GM10266 (cell line): Measurements from ENCODE around the gene IRX5.

Experiments
- DNase-seq: peaks from one replicate; pipeline ENCODE4 v3.0.0; 2012; ENCODE audit errors: extremely low spot score
- TF ChIP-seq, protein P1 (sequence below): IDR thresholded peaks from 2 replicates; pipeline ENCODE4 v1.5.1; 2012; ENCODE audit warnings: mild to moderate bottlenecking, low read depth; ENCODE audit not compliant: control insufficient read depth, insufficient read depth; ENCODE audit errors: missing control alignments

The IRX5 gene

DNA sequence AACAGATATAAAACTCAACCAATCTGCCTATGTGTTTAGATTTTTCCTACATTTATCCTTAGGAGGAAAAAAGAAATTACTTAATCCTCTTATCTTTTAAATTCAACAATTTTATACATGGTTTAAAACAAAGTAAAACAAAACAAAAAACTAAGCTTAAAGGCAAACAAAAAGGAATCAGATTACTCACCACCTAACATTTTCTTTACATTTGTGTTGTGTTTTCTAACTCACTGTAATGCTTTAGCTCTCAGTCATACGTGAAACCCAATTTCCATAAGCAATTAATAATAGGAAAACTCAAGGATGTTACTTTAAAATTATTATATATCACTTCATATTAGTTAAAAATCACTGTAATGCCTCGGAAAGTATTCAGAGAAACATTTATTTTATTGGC, 6.7 kb upstream of the IRX5 start:
- no peak for DNase-seq
- TF ChIP-seq, protein P1, sequence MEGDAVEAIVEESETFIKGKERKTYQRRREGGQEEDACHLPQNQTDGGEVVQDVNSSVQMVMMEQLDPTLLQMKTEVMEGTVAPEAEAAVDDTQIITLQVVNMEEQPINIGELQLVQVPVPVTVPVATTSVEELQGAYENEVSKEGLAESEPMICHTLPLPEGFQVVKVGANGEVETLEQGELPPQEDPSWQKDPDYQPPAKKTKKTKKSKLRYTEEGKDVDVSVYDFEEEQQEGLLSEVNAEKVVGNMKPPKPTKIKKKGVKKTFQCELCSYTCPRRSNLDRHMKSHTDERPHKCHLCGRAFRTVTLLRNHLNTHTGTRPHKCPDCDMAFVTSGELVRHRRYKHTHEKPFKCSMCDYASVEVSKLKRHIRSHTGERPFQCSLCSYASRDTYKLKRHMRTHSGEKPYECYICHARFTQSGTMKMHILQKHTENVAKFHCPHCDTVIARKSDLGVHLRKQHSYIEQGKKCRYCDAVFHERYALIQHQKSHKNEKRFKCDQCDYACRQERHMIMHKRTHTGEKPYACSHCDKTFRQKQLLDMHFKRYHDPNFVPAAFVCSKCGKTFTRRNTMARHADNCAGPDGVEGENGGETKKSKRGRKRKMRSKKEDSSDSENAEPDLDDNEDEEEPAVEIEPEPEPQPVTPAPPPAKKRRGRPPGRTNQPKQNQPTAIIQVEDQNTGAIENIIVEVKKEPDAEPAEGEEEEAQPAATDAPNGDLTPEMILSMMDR: no peak

DNA sequence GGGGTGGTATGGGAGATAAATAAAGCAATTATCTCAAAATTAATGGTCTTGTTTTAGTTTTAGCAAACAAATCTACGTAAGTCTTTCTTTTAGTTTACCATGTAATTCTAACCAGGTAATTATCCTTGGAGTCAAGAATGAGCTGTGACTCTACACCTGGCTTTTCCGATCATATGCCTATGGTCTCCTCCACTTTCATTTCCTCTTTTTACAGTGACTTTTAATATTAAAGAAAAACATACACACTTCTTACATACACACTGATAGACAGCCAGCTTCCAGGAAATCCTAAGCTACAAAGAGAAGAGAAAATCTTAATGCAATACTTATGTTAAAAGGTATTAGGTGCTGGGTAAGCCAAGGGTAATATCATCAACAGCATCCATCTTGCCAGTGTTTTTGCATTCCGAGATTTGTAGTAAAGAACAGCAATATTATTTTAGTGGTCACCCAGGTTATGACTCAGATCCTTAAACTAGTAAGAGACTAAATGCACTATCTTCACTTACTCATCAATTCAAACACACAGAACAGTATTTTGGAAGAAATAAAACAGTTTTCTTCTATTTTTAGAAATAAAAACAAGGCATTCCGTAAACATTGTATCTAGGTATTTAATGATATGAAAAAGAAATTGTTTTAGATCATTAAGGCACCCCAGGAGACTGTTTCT, 4.4 kb upstream of the IRX5 start:
- TF ChIP-seq, protein P1: no peak
- DNase-seq: no peak

DNA sequence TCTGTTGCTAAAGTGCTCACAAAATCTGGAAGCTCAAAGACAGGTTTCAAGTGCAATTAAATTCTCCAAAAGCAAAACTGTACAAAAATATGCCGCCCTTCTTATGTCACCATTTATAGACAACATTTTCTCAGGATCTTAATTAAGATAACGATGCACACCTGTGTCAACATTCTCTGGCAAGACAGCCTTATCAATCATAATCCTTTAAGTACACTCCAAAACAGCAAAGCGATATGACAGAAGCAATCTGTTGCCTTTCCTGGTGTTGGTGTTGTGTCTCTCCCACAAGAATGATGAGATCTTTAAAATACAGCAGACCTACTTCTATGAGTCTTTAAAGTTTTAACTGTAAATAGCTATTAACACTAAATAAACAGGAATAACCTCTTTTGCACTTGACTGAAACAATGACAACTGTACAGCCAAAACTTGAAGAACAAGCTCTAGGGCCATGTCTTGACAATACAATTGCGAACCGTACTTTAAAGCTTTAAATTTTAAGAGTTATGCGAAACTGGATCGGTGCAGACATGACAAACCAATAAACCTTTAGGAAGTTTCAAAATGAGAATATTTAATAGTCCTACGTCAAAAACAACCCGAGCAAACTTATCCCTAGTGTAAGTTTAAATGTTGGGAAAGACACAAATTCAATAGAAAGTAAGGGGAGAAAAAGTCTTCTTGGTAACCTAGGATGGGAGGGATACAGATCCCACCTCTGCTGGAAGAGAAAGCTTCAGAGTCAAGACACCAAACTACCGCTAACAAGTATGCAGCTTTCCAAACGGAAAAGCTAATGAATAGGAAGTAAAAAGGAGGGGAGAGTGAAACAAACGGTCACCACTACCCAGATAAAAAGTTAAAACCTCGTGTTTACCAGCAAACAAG, 3.3 kb upstream of the IRX5 start:
- TF ChIP-seq, protein P1: no peak

DNA sequence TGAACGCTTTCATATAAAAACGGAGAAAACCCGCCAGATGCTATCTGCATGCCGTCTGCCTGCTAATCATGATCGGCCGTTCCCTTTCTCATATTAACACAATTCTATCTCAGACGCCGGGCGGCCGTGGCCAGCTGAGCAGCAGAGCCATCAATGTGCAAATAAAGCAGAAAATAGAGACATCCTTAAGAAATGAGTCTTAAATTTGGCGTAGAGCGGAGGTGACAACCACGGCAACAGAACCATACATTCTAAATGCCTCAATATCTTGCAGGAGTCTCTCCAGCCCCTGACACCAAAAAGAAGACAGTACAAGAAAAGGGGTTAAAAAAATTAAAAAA, 2.7 kb upstream of the IRX5 start:
- no peak for DNase-seq
- TF ChIP-seq, protein P1: no peak

More for the DNA sequence above, 3.3 kb upstream of the IRX5 start:
- DNase-seq: no peak

DNA sequence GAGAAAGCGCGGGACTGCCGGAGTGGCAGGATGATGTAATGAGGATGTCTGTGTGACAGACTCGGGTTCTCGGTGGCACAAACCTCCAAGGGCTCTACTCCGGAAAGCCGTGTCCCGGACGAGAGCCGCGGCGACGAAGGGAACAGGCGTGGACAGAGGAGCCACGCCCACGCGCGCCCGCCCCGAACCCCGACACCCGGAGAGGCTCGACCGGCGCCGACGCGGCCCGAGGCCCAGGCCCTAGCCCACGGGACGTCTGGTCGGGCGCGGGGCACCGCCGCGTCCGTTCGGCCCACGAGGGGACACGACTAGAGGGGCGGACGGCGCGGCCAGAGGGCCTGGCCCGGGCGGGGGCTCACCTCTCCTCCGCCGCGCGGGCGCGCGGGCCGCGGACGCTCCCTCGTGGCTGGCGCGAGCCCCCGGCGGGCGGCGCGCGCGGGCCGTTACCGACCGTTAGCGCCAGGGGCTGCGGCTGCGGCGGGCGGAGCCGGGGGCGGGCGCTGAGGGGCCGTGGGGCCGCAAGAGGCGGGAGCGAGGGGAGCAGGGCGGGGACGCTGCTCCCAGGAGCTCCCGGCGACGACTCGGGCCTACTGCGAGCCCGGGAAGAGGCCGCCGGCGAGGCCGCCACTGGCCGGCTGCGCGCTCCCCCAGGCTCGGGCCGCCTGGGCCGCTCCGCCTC, 2.1 kb upstream of the IRX5 start:
- TF ChIP-seq, protein P1: no peak
- DNase-seq: peak; percentile 19

DNA sequence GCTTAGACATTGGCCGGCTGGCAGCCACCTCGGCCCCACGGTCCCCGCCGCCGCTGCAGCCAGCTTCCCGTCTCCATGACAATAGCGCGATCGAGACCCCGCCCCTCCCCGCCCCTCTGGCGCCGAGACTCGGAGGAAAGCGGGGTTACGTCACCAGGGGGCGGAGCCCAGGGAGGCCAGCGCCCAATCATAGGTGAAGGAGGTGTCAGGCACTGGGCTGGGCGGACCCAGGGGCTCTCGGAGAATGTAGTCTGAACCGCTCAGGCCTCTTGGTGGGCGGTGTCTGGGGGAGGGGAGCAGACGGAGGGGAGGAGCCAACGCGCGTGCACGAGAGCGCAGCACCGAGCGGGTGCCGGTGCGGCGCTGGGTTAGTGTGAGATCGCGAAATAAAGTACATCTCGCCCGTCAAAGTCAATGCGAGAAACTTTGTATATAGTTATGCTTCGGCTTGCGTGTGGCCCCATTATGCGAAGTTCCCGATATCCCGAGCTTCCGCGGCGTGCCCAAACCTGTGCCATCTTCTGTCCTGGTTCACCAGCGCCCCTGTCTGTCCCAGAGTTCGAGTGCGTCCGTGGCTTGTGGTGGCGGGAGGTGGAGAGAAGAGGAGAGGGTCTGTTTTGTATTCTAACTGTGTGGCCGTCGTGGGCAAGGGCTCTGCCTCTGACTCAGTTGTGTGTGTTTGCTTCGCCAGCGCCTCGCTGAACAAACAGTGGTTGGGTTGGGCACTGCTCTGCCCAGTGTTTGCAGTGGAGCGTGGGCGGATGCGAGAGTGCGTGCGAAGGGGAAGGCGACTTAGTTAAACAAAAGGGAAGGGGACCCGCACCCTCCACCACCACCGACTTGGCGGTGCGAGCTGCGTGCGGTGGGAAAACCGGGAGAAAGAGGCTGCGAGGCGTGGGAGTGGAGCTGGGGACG, 1.3 kb upstream of the IRX5 start:
- peak; percentile 83 for DNase-seq
- TF ChIP-seq, protein P1: no peak
